GM19467 (cell line): ENCODE data around the gene STAT5B.
"Not testable (repeated sequence)": the region's sequence is repeated elsewhere in the genome, so short reads cannot be mapped to it uniquely, and the experiment has no call there.

Source experiments
- ATAC-seq: cut with Tn5 transposase; IDR thresholded peaks from one replicate; pipeline ENCODE4 v1.9.1; 2021; ENCODE audit warnings: mild to moderate bottlenecking, moderate library complexity; ENCODE audit not compliant: unreplicated experiment

Gene STAT5B

GRCh38 chr17:42241871-42242270, 34.3 kb downstream of the STAT5B start:
- ATAC-seq: no peak

- ATAC-seq: not testable (repeated sequence)
Observed at GRCh38 chr17:42240863-42241262, 35.3 kb downstream of the STAT5B start.

GRCh38 chr17:42240201-42240600, 36.0 kb downstream of the STAT5B start:
- no peak for ATAC-seq

GRCh38 chr17:42239576-42239975, 36.6 kb downstream of the STAT5B start:
- ATAC-seq: not testable (repeated sequence)

- no peak for ATAC-seq
Observed at GRCh38 chr17:42236760-42237159, 39.4 kb downstream of the STAT5B start.

- ATAC-seq: no peak
Observed at GRCh38 chr17:42233994-42234393, 42.2 kb downstream of the STAT5B start.

GRCh38 chr17:42233156-42233555, 43.0 kb downstream of the STAT5B start:
- ATAC-seq: no peak

GRCh38 chr17:42230225-42230624, 46.0 kb downstream of the STAT5B start:
- ATAC-seq: no peak

- ATAC-seq: no peak
Observed at GRCh38 chr17:42227849-42228700, 48.1 kb downstream of the STAT5B start.

- no peak for ATAC-seq
Observed at GRCh38 chr17:42225646-42226045, 50.5 kb downstream of the STAT5B start.

- no peak for ATAC-seq
Observed at GRCh38 chr17:42224651-42225050, 51.5 kb downstream of the STAT5B start.

GRCh38 chr17:42221886-42222745, 54.1 kb downstream of the STAT5B start:
- ATAC-seq: no peak

GRCh38 chr17:42219280-42219679, 56.9 kb downstream of the STAT5B start:
- ATAC-seq: not testable (repeated sequence)

GRCh38 chr17:42214156-42214555, 62.0 kb downstream of the STAT5B start:
- no peak for ATAC-seq

- ATAC-seq: no peak
Observed at GRCh38 chr17:42212382-42212781, 63.8 kb downstream of the STAT5B start.

- not testable (repeated sequence) for ATAC-seq
Observed at GRCh38 chr17:42211921-42212341, 64.3 kb downstream of the STAT5B start.

- ATAC-seq: no peak
Observed at GRCh38 chr17:42210046-42210445, 66.1 kb downstream of the STAT5B start.

GRCh38 chr17:42206153-42206612, 70.0 kb downstream of the STAT5B start:
- ATAC-seq: not testable (repeated sequence)

GRCh38 chr17:42203354-42203753, 72.8 kb downstream of the STAT5B start:
- no peak for ATAC-seq

- ATAC-seq: no peak
Observed at GRCh38 chr17:42202696-42203095, 73.5 kb downstream of the STAT5B start.

GRCh38 chr17:42202159-42202558, 74.0 kb downstream of the STAT5B start:
- ATAC-seq: no peak

GRCh38 chr17:42201458-42201772, 74.8 kb downstream of the STAT5B start:
- ATAC-seq: no peak
